GM21737 (cell line): ENCODE measurements around the gene GRIP2.

ENCODE experiments used
- ATAC-seq: cut with Tn5 transposase; IDR thresholded peaks from one replicate; pipeline ENCODE4 v1.9.1; 2021; ENCODE audit warnings: mild to moderate bottlenecking, moderate library complexity; ENCODE audit not compliant: unreplicated experiment

GRIP2 gene

GRCh38 chr3:14541646-14542045 is 1.5 kb upstream of the GRIP2 start:
- ATAC-seq = no peak

GRCh38 chr3:14540821-14541385 is 761 bp upstream of the GRIP2 start:
- ATAC-seq = no peak

- ATAC-seq = no peak
These were observed 779 bp downstream of the GRIP2 start for GRCh38 chr3:14539384-14539741.

- ATAC-seq = no peak
These were observed 1.6 kb downstream of the GRIP2 start for GRCh38 chr3:14538451-14539088.

- ATAC-seq = no peak
These were observed 2.3 kb downstream of the GRIP2 start for GRCh38 chr3:14537590-14538450.

- ATAC-seq = no peak
These were observed 3.1 kb downstream of the GRIP2 start for GRCh38 chr3:14536837-14537589.

GRCh38 chr3:14536055-14536815 is 3.9 kb downstream of the GRIP2 start:
- no peak for ATAC-seq

GRCh38 chr3:14535616-14536015 is 4.5 kb downstream of the GRIP2 start:
- ATAC-seq = no peak

- ATAC-seq = no peak
These were observed 5.5 kb downstream of the GRIP2 start for GRCh38 chr3:14534516-14535191.

- no peak for ATAC-seq
These were observed 6.6 kb downstream of the GRIP2 start for GRCh38 chr3:14533457-14533958.

GRCh38 chr3:14532691-14533456 is 7.3 kb downstream of the GRIP2 start:
- no peak for ATAC-seq

- ATAC-seq = no peak
These were observed 8.2 kb downstream of the GRIP2 start for GRCh38 chr3:14531856-14532395.

- no peak for ATAC-seq
These were observed 12.1 kb downstream of the GRIP2 start for GRCh38 chr3:14528081-14528480.

- no peak for ATAC-seq
These were observed 14.2 kb downstream of the GRIP2 start for GRCh38 chr3:14525685-14526631.

GRCh38 chr3:14524920-14525660 is 15.1 kb downstream of the GRIP2 start:
- ATAC-seq = no peak

- ATAC-seq = no peak
These were observed 15.8 kb downstream of the GRIP2 start for GRCh38 chr3:14524311-14524711.

GRCh38 chr3:14523792-14524191 is 16.4 kb downstream of the GRIP2 start:
- ATAC-seq = no peak
